ENCODE data around the gene HRG. TPM values are rescaled to one million over a fixed set of nuclear protein-coding genes. Genes with fewer than 3 reads are reported as not detected.

HRG gene
- total RNA-seq, 1 experiment from 2014 or later: not detected

DNA sequence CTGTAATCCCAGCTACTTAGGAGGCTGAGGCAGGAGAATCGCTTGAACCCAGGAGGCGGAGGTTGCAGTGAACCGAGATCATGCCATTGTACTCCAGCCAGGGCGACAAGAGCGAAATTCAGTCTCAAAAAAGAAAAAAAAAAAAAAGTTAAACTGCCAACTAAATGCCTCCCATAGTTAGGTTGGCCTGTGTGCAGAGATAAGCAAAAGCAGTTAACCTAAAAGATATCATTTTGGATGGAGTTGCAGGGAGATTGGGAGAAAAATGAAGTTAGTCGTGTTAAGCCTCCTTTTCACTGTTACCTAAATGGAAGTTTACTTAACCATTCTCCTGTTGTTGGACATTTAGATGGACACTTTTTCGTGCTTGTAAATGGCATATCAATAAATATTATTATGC is 37.1 kb upstream of the HRG start:
- POLR2A ChIA-PET: no interaction called here
- DNase-seq (ENCODE audit: low read depth, low spot score) (no peak), ATAC-seq (no peak)
- Histone ChIP-seq H3K4me1 (ENCODE audit: control insufficient read depth, insufficient read depth, low read length) (no peaks in the 10 kb centered on the region), H3K4me3 (ENCODE audit: low read depth in 2 of 2, low read length in 2 of 2) (no peak overlapping the region), H3K27me3 (ENCODE audit: control insufficient read depth, insufficient read depth, low read length) (peaks cover 9% of the 10 kb centered on the region; the same call in 1 of the 2 replicates), H3K9me3 (ENCODE audit: control insufficient read depth, insufficient read depth, low read depth, low read length) (no peaks in the 10 kb centered on the region), H3K36me3 (ENCODE audit: control insufficient read depth, insufficient read depth, low read length) (no peaks in the 10 kb centered on the region), H3K27ac (ENCODE audit: low read length) (no peak overlapping the region)
- in situ Hi-C loops (cut with HindIII; ENCODE audit: low pct_unique_long_range_greater_than_20kb, low sequenced_read_pairs) (no loop called here), intact Hi-C loops (cut with micrococcal nuclease; ENCODE audit: unreplicated experiment) (no loop called here)
- BruUV-seq (replicated peaks): no TSS peak
- CTCF ChIA-PET: no interaction called here
- TF ChIP-seq, protein P1, sequence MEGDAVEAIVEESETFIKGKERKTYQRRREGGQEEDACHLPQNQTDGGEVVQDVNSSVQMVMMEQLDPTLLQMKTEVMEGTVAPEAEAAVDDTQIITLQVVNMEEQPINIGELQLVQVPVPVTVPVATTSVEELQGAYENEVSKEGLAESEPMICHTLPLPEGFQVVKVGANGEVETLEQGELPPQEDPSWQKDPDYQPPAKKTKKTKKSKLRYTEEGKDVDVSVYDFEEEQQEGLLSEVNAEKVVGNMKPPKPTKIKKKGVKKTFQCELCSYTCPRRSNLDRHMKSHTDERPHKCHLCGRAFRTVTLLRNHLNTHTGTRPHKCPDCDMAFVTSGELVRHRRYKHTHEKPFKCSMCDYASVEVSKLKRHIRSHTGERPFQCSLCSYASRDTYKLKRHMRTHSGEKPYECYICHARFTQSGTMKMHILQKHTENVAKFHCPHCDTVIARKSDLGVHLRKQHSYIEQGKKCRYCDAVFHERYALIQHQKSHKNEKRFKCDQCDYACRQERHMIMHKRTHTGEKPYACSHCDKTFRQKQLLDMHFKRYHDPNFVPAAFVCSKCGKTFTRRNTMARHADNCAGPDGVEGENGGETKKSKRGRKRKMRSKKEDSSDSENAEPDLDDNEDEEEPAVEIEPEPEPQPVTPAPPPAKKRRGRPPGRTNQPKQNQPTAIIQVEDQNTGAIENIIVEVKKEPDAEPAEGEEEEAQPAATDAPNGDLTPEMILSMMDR (IDR thresholded peaks at IDR 0.05): no peak
- TF ChIP-seq SIN3A (IDR thresholded peaks at IDR 0.05; ENCODE audit: borderline replicate concordance, insufficient read depth, low read depth, low read length): no peak
- no peak for TF ChIP-seq POLR2AphosphoS5 (IDR thresholded peaks at IDR 0.05; ENCODE audit: low read depth, low read length)
- TF ChIP-seq, protein P2, sequence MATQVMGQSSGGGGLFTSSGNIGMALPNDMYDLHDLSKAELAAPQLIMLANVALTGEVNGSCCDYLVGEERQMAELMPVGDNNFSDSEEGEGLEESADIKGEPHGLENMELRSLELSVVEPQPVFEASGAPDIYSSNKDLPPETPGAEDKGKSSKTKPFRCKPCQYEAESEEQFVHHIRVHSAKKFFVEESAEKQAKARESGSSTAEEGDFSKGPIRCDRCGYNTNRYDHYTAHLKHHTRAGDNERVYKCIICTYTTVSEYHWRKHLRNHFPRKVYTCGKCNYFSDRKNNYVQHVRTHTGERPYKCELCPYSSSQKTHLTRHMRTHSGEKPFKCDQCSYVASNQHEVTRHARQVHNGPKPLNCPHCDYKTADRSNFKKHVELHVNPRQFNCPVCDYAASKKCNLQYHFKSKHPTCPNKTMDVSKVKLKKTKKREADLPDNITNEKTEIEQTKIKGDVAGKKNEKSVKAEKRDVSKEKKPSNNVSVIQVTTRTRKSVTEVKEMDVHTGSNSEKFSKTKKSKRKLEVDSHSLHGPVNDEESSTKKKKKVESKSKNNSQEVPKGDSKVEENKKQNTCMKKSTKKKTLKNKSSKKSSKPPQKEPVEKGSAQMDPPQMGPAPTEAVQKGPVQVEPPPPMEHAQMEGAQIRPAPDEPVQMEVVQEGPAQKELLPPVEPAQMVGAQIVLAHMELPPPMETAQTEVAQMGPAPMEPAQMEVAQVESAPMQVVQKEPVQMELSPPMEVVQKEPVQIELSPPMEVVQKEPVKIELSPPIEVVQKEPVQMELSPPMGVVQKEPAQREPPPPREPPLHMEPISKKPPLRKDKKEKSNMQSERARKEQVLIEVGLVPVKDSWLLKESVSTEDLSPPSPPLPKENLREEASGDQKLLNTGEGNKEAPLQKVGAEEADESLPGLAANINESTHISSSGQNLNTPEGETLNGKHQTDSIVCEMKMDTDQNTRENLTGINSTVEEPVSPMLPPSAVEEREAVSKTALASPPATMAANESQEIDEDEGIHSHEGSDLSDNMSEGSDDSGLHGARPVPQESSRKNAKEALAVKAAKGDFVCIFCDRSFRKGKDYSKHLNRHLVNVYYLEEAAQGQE (IDR thresholded peaks at IDR 0.05; ENCODE audit: insufficient read depth in 1 of 2, low read depth in 2 of 2, low read length in 1 of 2): no peak
- TF ChIP-seq TCF7L2 (IDR thresholded peaks at IDR 0.05; ENCODE audit: low read depth, low read length): no peak

DNA sequence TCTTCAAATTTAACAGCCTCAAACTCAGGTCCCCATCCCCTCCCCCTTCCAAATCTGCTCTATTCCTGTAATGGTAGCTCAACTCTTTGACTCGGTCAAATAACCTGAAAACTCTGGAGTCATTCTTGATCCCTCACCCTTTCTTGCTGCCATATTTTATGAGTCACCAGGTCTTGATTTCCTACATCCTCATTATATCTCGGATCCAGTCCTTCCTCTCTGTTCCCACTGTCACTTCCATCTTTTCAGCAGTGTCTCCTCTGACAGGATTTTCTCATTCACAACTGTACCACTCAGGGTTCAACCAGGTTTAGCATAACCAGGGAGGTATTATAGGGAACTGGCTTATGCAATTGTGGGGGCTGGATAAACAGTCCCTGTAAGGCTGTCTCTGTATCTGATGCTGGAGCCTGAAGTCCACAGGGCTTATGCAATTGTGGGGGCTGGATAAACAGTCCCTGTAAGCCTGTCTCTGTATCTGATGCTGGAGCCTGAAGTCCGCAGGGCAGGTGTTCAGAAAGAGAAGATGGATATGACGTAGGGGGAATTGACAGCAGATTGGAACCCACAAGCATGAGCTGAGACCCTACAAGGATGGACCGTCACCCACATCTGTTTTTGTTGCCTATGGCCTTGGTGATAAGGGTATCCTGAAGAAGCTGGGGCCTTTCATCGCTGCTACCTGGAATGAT is 34.7 kb upstream of the HRG start:
- intact Hi-C loops (cut with micrococcal nuclease; ENCODE audit: unreplicated experiment): no loop called here
- CTCF ChIA-PET: interaction anchor here (1.1 kb wide), 1 partner anchor 14 kb away, joined by 3 read pairs; no protein-coding TSS in a partner anchor
- TF ChIP-seq, protein P1 (IDR thresholded peaks at IDR 0.05): no peak
- TF ChIP-seq SIN3A (IDR thresholded peaks at IDR 0.05; ENCODE audit: borderline replicate concordance, insufficient read depth, low read depth, low read length): no peak
- TF ChIP-seq TCF7L2 (IDR thresholded peaks at IDR 0.05; ENCODE audit: low read depth, low read length): no peak
- TF ChIP-seq, protein P2 (IDR thresholded peaks at IDR 0.05; ENCODE audit: insufficient read depth in 1 of 2, low read depth in 2 of 2, low read length in 1 of 2): no peak
- TF ChIP-seq POLR2AphosphoS5 (IDR thresholded peaks at IDR 0.05; ENCODE audit: low read depth, low read length): no peak
- DNase-seq (ENCODE audit: low read depth, low spot score) (no peak), ATAC-seq (no peak)
- Histone ChIP-seq H3K4me3 (ENCODE audit: low read depth in 2 of 2, low read length in 2 of 2) (no peak overlapping the region), H3K27ac (ENCODE audit: low read length) (no peak overlapping the region), H3K27me3 (ENCODE audit: control insufficient read depth, insufficient read depth, low read length) (peaks cover 6% of the 10 kb centered on the region; the same call in 1 of the 2 replicates), H3K4me1 (ENCODE audit: control insufficient read depth, insufficient read depth, low read length) (no peaks in the 10 kb centered on the region), H3K36me3 (ENCODE audit: control insufficient read depth, insufficient read depth, low read length) (no peaks in the 10 kb centered on the region), H3K9me3 (ENCODE audit: control insufficient read depth, insufficient read depth, low read depth, low read length) (no peaks in the 10 kb centered on the region)
- no TSS peak for BruUV-seq (replicated peaks)
- POLR2A ChIA-PET: no interaction called here
- in situ Hi-C loops (cut with HindIII; ENCODE audit: low pct_unique_long_range_greater_than_20kb, low sequenced_read_pairs): no loop called here

Data from Panc1 (cell line).